ENCODE data around the gene WWP2.

DNA sequence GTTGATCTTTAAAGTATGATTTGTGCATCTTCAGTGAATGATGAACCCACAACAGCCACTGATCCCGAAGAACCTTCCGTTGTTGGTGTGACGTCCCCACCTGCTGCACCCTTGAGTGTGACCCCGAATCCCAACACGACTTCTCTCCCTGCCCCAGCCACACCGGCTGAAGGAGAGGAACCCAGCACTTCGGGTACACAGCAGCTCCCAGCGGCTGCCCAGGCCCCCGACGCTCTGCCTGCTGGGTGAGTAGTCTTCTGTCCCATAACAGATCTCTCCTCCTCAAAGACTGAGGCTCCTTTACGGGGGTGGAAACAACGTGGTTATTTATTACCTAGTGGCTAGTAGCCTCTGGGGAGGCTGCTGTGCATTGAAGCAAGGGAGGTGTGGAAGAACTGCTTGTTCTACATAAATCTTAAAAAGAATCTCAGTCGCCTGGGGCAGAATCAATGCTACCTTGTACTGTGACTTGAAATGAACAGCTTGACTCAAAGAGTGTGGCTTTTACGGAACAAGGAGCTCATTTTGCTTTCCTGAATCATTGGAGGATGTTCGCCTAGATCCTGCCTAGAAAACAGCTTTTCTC, 126.0 kb downstream of the WWP2 start:
- TF ChIP-seq, protein P1, sequence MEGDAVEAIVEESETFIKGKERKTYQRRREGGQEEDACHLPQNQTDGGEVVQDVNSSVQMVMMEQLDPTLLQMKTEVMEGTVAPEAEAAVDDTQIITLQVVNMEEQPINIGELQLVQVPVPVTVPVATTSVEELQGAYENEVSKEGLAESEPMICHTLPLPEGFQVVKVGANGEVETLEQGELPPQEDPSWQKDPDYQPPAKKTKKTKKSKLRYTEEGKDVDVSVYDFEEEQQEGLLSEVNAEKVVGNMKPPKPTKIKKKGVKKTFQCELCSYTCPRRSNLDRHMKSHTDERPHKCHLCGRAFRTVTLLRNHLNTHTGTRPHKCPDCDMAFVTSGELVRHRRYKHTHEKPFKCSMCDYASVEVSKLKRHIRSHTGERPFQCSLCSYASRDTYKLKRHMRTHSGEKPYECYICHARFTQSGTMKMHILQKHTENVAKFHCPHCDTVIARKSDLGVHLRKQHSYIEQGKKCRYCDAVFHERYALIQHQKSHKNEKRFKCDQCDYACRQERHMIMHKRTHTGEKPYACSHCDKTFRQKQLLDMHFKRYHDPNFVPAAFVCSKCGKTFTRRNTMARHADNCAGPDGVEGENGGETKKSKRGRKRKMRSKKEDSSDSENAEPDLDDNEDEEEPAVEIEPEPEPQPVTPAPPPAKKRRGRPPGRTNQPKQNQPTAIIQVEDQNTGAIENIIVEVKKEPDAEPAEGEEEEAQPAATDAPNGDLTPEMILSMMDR (conservative IDR thresholded peaks at IDR 0.05; ENCODE audit: low read length) = no peak
- TF ChIP-seq EZH2phosphoT487 (IDR thresholded peaks at IDR 0.05; ENCODE audit: borderline replicate concordance) = no peak
